Adrenal gland (tissue), 12 donors: Measurements from ENCODE around the gene ATP4B. TPM values are rescaled to one million over a fixed set of nuclear protein-coding genes. Genes with fewer than 3 reads are reported as not detected.
"Not testable (repeated sequence)": the region's sequence is repeated elsewhere in the genome, so short reads cannot be mapped to it uniquely, and the experiment has no call there.

Experiments used
- DNase-seq, 7 donors: peaks; one replicate each; pipeline ENCODE4 v3.0.0-alpha.2; 2019 to 2020
- H3K27ac ChIP-seq, 5 donors: fragments of 200-600 bp; sonication (generic) in 4 of 5; 1 replicate in 3 of 5; 2 replicates in 2 of 5; pipeline versions ENCODE4 v1.5.1 to v1.8.0; 2016 to 2020; ENCODE audit warnings: mild to moderate bottlenecking in 1 of 5
- H3K27me3 ChIP-seq: fragments of 200-600 bp; 2 replicates; pipeline ENCODE4 v1.8.0; 2021
- H3K36me3 ChIP-seq, 2 donors: fragments of 200-600 bp; replicated peaks in 1 of 2; 1 replicate in 1 of 2; 2 replicates in 1 of 2; pipeline versions ENCODE4 v1.5.1 to v1.8.0; 2018 to 2022
- H3K4me1 ChIP-seq, 2 donors: fragments of 200-600 bp; replicated peaks in 1 of 2; 1 replicate in 1 of 2; 2 replicates in 1 of 2; pipeline versions ENCODE4 v1.5.1 to v1.8.0; 2018 to 2021
- H3K4me3 ChIP-seq, 4 donors: fragments of 200-600 bp; sonication (generic) in 3 of 4; one replicate each; pipeline ENCODE4 v1.5.1; 2016 to 2018
- H3K9me3 ChIP-seq, 3 donors: fragments of 200-600 bp; sonication (generic) in 1 of 3; replicated peaks in 1 of 3; 1 replicate in 2 of 3; 2 replicates in 1 of 3; pipeline versions ENCODE4 v1.5.1 to v1.8.0; 2016 to 2021
- POLR2A ChIP-seq, 2 donors: fragments of 450-650 bp; IDR thresholded peaks; one replicate each; pipeline ENCODE4 v1.6.1; 2017; ENCODE audit warnings: antibody characterized with exemption in 2 of 2, mild to moderate bottlenecking in 2 of 2, moderate library complexity in 1 of 2
- WGBS, 4 donors: extraction: QIAGEN DNeasy Blood & Tissue Kit in 2 of 4; methylation state at CpG; one replicate each; pipeline versions ENCODE4 v1.1.5 to v1.1.7; 2013 to 2017; 5-methylcytosine and 5-hydroxymethylcytosine counted together
- intact Hi-C, 2 donors: fragments of 100-400 bp; cut with DNase I; formaldehyde crosslinking; loops; one replicate each; pipeline versions ENCODE4 v1.14.1 to v1.15.0; 2022 to 2023
- polyA plus RNA-seq, 3 donors: library from polyadenylated mRNA; stranded (reverse); fragments of 200-250 nt in 2 of 3; fragments of 350-450 nt in 1 of 3; fragmentation: Illumina TruSeq in 1 of 3; extraction: RNeasy Lipid Tissue Mini Kit (QIAGEN cat#74804) in 1 of 3; gene quantifications; one replicate each; pipeline ENCODE4 v1.2.3, GENCODE V29; 2013 to 2014
- total RNA-seq, 9 donors: library from RNA; depleted of rRNA in 4 of 9; stranded (reverse); fragments of >200 nt in 4 of 9; fragments of 120-200 nt in 1 of 9; fragmentation: NEBNext Ultra II Directional in 1 of 9; extraction: Animal tissue kit (Norgen Biotek cat#: 25700) in 1 of 9; gene quantifications; one replicate each; pipeline versions ENCODE4 v1.1.0 to v1.2.4, GENCODE V29; 2013 to 2023
- TF ChIP-seq, protein P1 (sequence below), 6 experiments: fragments of 450-650 bp in 4 of 6; fragments of 200-600 bp in 2 of 6; sonication (generic) in 1 of 6; IDR thresholded peaks; 1 replicate in 5 of 6; 2 replicates in 1 of 6; pipeline versions ENCODE4 v1.5.1 to v1.8.0; 2016 to 2021; ENCODE audit warnings: antibody characterized with exemption in 6 of 6, mild to moderate bottlenecking in 2 of 6, moderate library complexity in 1 of 6
- donor health status: healthy with polysubstance abuse.
- donor health status: Bipolar disorder and iron deficiency.
- donor health status: DM: yes; HTN: yes; CAD: no.
- donor health status: DM: no; HTN: no; CAD: no.
- donor health status: DM: no; HTN: no; CAD: no.
- donor health status: DM: yes; HTN: yes; CAD: no.

Gene ATP4B
- total and polyA plus RNA-seq, 12 donors = 0.17 TPM; not detected in 11

GRCh38 chr13:113622791-113623490 is 35.1 kb downstream of the ATP4B start:
- no peak for DNase-seq
- Histone ChIP-seq H3K36me3 (peaks cover 0 to 5% of the 10 kb centered on the region in 2 donors), H3K4me1 (no peaks in the 10 kb centered on the region), H3K4me3 (no peak overlapping the region), H3K27me3 (no peaks in the 10 kb centered on the region), H3K9me3 (no peaks in the 10 kb centered on the region), H3K27ac (no peak overlapping the region)
- intact Hi-C loops = no loop called here
- TF ChIP-seq, protein P1, sequence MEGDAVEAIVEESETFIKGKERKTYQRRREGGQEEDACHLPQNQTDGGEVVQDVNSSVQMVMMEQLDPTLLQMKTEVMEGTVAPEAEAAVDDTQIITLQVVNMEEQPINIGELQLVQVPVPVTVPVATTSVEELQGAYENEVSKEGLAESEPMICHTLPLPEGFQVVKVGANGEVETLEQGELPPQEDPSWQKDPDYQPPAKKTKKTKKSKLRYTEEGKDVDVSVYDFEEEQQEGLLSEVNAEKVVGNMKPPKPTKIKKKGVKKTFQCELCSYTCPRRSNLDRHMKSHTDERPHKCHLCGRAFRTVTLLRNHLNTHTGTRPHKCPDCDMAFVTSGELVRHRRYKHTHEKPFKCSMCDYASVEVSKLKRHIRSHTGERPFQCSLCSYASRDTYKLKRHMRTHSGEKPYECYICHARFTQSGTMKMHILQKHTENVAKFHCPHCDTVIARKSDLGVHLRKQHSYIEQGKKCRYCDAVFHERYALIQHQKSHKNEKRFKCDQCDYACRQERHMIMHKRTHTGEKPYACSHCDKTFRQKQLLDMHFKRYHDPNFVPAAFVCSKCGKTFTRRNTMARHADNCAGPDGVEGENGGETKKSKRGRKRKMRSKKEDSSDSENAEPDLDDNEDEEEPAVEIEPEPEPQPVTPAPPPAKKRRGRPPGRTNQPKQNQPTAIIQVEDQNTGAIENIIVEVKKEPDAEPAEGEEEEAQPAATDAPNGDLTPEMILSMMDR (IDR thresholded peaks at IDR 0.05) = no peak
- no peak for TF ChIP-seq POLR2A (IDR thresholded peaks at IDR 0.05)
- 93 to 97% (median 94%) methylated on average over 23 to 29 of the region's 29 CpGs for WGBS, 4 donors

DNA sequence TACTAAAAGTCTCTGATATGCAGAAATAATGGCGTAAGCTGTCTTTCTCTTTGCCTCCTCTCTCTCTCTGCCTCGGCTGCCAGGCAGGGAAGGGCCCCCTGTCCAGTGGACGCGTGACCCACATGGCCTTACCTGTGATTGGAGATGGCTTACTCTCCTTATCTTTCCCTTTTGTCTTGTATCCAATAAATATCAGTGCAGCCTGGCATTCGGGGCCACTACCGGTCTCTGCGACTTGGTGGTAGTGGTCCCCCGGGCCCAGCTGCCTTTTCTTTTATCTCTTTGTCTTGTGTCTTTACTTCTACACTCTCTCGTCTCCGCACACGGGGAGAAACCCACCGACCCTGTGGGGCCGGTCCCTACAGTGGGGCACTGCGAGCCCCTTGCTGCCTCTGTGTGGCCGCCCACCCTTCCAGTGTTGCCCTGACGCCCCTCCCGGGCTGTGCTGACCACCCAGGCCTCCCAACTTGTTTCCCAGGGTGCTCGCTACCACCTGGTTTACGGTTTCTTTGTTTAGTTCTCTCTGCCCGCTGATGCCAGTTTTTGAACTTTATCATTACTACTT is 35.9 kb downstream of the ATP4B start:
- H3K4me1 ChIP-seq, H3K27me3 ChIP-seq, intact Hi-C loops, H3K4me3 ChIP-seq, H3K36me3 ChIP-seq, DNase-seq, H3K27ac ChIP-seq, H3K9me3 ChIP-seq: not testable (repeated sequence)
- 89 to 98% (median 95%) methylated on average over 20 of the region's 20 CpGs for WGBS, 4 donors

- intact Hi-C loops, H3K4me3 ChIP-seq, H3K36me3 ChIP-seq, H3K27ac ChIP-seq, H3K4me1 ChIP-seq, H3K27me3 ChIP-seq, H3K9me3 ChIP-seq: not testable (repeated sequence)
- peak in 3 of 7 donors; percentile 25 to 38 (median 31) for DNase-seq
- TF ChIP-seq, protein P1 (IDR thresholded peaks at IDR 0.05) = peak in 5 of 6 experiments; percentile 8 to 47 (median 36)
- 76 to 90% (median 85%) methylated on average over 13 of the region's 13 CpGs for WGBS, 4 donors
Observed at GRCh38 chr13:113621498-113621897, 36.5 kb downstream of the ATP4B start.

- Histone ChIP-seq H3K4me1 (no peaks in the 10 kb centered on the region), H3K9me3 (no peaks in the 10 kb centered on the region), H3K27ac (no peak overlapping the region), H3K36me3 (peaks cover 0 to 5% of the 10 kb centered on the region in 2 donors), H3K4me3 (no peak overlapping the region), H3K27me3 (no peaks in the 10 kb centered on the region)
- TF ChIP-seq POLR2A (IDR thresholded peaks at IDR 0.05) = no peak
- TF ChIP-seq, protein P1 (IDR thresholded peaks at IDR 0.05) = no peak
- intact Hi-C loops = no loop called here
- DNase-seq = no peak
- WGBS, 4 donors = 93 to 98% (median 96%) methylated on average over 15 of the region's 15 CpGs
Observed at GRCh38 chr13:113621046-113621445, 37.0 kb downstream of the ATP4B start.
